Measurements from ENCODE around the gene PLCL1. TPM values are rescaled to one million over a fixed set of nuclear protein-coding genes. Genes with fewer than 3 reads are reported as not detected.

PLCL1 gene
- total and polyA plus RNA-seq, 2 donors (not counting 3 experiments of a cell fraction or from before 2014, with no cell fraction given), result 0.79 to 3.4 TPM

- CTCF ChIA-PET, result no interaction called here
- no peaks in the 10 kb centered on the region for H3K9me1 ChIP-seq (replicated peaks; ENCODE audit: control insufficient read depth, extremely low read depth, insufficient read depth, low read length)
- no peak for FAIRE-seq
- intact Hi-C loops (cut with micrococcal nuclease), result loop anchor here (1.0 kb wide), 1 partner anchor 7 kb away; no protein-coding TSS in a partner anchor
- peak overlapping the region; percentile 4 for H3K4me2 ChIP-seq (ENCODE audit: insufficient read depth, low read length)
- H3K27ac ChIP-seq (ENCODE audit: insufficient read depth, low read depth, low read length), result no peak overlapping the region
- no peaks in the 10 kb centered on the region for H3K9me3 ChIP-seq (replicated peaks; ENCODE audit: control insufficient read depth, insufficient read depth, low read length)
- no peaks in the 10 kb centered on the region for H3K27me3 ChIP-seq (ENCODE audit: control insufficient read depth in 2 of 2, insufficient read depth in 2 of 2, low read length in 2 of 2)
- H3K79me2 ChIP-seq (ENCODE audit: control insufficient read depth, insufficient read depth, low read length), result no peaks in the 10 kb centered on the region
- H3K36me3 ChIP-seq (ENCODE audit: control insufficient read depth in 2 of 2, extremely low read depth in 1 of 2, insufficient read depth in 2 of 2, low read length in 2 of 2), result no peaks in the 10 kb centered on the region
- POLR2A ChIA-PET, result no interaction called here
- TF ChIP-seq JUN (IDR thresholded peaks at IDR 0.05; ENCODE audit: borderline replicate concordance, insufficient read depth, insufficient read length, low read depth) (no peak), MAX (IDR thresholded peaks at IDR 0.05; ENCODE audit: insufficient read depth, insufficient read length) (no peak), EZH2 (IDR thresholded peaks at IDR 0.05; ENCODE audit: borderline replicate concordance, low read depth, low read length, severe bottlenecking) (no peak), POLR2AphosphoS5 (IDR thresholded peaks at IDR 0.05; ENCODE audit: insufficient read depth, low read depth, low read length) (no peak), GATA2 (IDR thresholded peaks at IDR 0.05; ENCODE audit: insufficient read depth, insufficient read length, low read depth, low read length) (peak; percentile 77), POLR2A (IDR thresholded peaks at IDR 0.05; ENCODE audit: low read depth, low read length) (no peak), MYC (IDR thresholded peaks at IDR 0.05; ENCODE audit: low read depth, low read length) (no peak), CTCF (IDR thresholded peaks at IDR 0.05; ENCODE audit: extremely low read depth in 1 of 2, insufficient read depth in 1 of 2, low read depth in 1 of 2, low read length in 2 of 2) (no peak), FOS (IDR thresholded peaks at IDR 0.05; ENCODE audit: borderline replicate concordance, insufficient read depth, low read length) (peak; percentile 62)
- no peaks in the 10 kb centered on the region for H4K20me1 ChIP-seq (replicated peaks; ENCODE audit: control insufficient read depth, extremely low read depth, insufficient read depth, low read length)
- dilution Hi-C loops (cut with MboI; ENCODE audit: extremely low pct_ligation_motif_present, low sequenced_read_pairs), result no loop called here
- BruUV-seq (replicated peaks), result no TSS peak
- peak; percentile 17 for DNase-seq (ENCODE audit: low read depth, low spot score)
- H3K4me3 ChIP-seq (replicated peaks in 1 of 3; ENCODE audit: insufficient read depth in 1 of 3, low read depth in 1 of 3, low read length in 3 of 3), result no peak overlapping the region
- no peak overlapping the region for H3K9ac ChIP-seq (replicated peaks; ENCODE audit: extremely low read depth, insufficient read depth, low read length)
- H3K4me1 ChIP-seq (ENCODE audit: control insufficient read depth, extremely low read depth, insufficient read depth, low read length), result no peaks in the 10 kb centered on the region
- H2AFZ ChIP-seq (ENCODE audit: low read depth, low read length), result no peak overlapping the region
Measured at GRCh38 chr2:198072655-198073054, 268.3 kb downstream of the PLCL1 start.
